PFSK-1 (cell line): ENCODE results near the gene OR52N2.

Source experiments
- POLR2AphosphoS5 ChIP-seq: IDR thresholded peaks from 2 replicates; pipeline ENCODE4 v1.6.1; 2012; ENCODE audit warnings: low read depth, mild to moderate bottlenecking, control low read depth, low read length, moderate library complexity
- REST ChIP-seq, 2 experiments: IDR thresholded peaks; 2 replicates each; pipeline versions ENCODE4 v1.6.1 to v1.8.0; 2011 to 2012; ENCODE audit warnings: low read depth in 2 of 2, low read length in 2 of 2, control low read depth in 1 of 2, inconsistent platforms in 1 of 2, mild to moderate bottlenecking in 1 of 2, moderate library complexity in 1 of 2; ENCODE audit not compliant: insufficient read depth in 1 of 2
- SIN3A ChIP-seq: IDR thresholded peaks from 2 replicates; pipeline ENCODE4 v1.6.1; 2012; ENCODE audit warnings: mild to moderate bottlenecking, low read length, moderate library complexity, borderline replicate concordance; ENCODE audit not compliant: insufficient read depth
- TAF1 ChIP-seq: IDR thresholded peaks from 2 replicates; pipeline ENCODE4 v1.6.1; 2012; ENCODE audit warnings: low read length, control low read depth, borderline replicate concordance; ENCODE audit not compliant: insufficient read depth

GRCh38 chr11:5818245-5818886 lies 9.6 kb downstream of the OR52N2 start:
- TF ChIP-seq SIN3A (no peak), POLR2AphosphoS5 (no peak), TAF1 (no peak), REST (IDR thresholded peaks at IDR 0.05; ENCODE audit: insufficient read depth in 1 of 2, low read depth in 2 of 2, low read length in 2 of 2) (no peak)
